Activated T-helper 2 cell treated with anti-CD3 and anti-CD28 coated beads, Interferon-gamma antibody, Interleukin-2, Interleukin-4, amounts not matched to agents 10 μg/mL and 5 μg/mL and 100 μg/mL, durations not matched to agents 14 hours and 24 hours and 36 hours (primary cell): ENCODE data around the gene RFX1. TPM values are rescaled to one million over a fixed set of nuclear protein-coding genes. Genes with fewer than 3 reads are reported as not detected.
"Not testable (repeated sequence)": the region's sequence is repeated elsewhere in the genome, so short reads cannot be mapped to it uniquely, and the experiment has no call there.

Source experiments
- DNase-seq: peaks from one replicate; pipeline ENCODE4 v3.0.0; 2021; ENCODE audit warnings: low spot score
- H3K27ac Mint-ChIP-seq: one replicate; pipeline ENCODE4 v1.8.0; 2021; ENCODE audit warnings: mixed read lengths
- H3K27me3 Mint-ChIP-seq: one replicate; pipeline ENCODE4 v1.8.0; 2021; ENCODE audit warnings: low read depth, mixed read lengths
- H3K36me3 Mint-ChIP-seq: one replicate; pipeline ENCODE4 v1.8.0; 2021; ENCODE audit warnings: low read depth, mixed read lengths
- H3K4me1 Mint-ChIP-seq: one replicate; pipeline ENCODE4 v1.8.0; 2021; ENCODE audit warnings: low read depth, mixed read lengths
- H3K4me3 Mint-ChIP-seq: one replicate; pipeline ENCODE4 v1.8.0; 2021; ENCODE audit warnings: low read depth, mild to moderate bottlenecking, moderate library complexity, mixed read lengths
- H3K9me3 Mint-ChIP-seq: one replicate; pipeline ENCODE4 v1.8.0; 2021; ENCODE audit warnings: mixed read lengths
- intact Hi-C: fragments of 100-400 bp; cut with micrococcal nuclease; formaldehyde crosslinking; loops from one replicate; pipeline ENCODE4 v1.15.1; 2023
- total RNA-seq: library from RNA; stranded (reverse); gene quantifications from 2 replicates; pipeline ENCODE4 v1.2.3, GENCODE V29; 2022

Gene RFX1
- total RNA-seq, 1 donor from 2014 or later: 15.7 TPM

DNA sequence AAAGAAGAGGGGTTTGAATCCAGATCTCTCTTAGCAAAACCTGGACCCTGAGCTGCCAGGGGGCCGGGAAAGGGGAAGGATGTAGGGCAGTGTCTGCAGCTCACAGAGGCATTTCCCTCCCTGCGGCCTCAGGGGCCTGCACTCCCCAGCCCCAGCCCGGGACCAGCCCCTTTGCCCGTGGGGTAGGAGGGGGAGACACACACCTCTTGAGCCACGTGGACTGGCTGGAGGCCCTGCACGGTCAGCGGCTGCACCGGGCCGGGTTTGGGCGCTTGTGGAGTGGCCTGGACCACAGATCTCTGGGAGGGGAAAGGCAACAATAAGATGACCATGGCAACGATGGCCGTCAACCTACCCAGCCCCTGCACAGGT is 26.9 kb downstream of the RFX1 start:
- H3K27ac Mint-ChIP-seq: no peak overlapping the region
- H3K36me3 Mint-ChIP-seq: peaks cover 7% of the 10 kb centered on the region
- H3K9me3 Mint-ChIP-seq: no peaks in the 10 kb centered on the region
- no peak overlapping the region for H3K4me3 Mint-ChIP-seq
- no peaks in the 10 kb centered on the region for H3K27me3 Mint-ChIP-seq
- intact Hi-C loops: no loop called here
- DNase-seq: no peak
- H3K4me1 Mint-ChIP-seq: peaks cover 6% of the 10 kb centered on the region

DNA sequence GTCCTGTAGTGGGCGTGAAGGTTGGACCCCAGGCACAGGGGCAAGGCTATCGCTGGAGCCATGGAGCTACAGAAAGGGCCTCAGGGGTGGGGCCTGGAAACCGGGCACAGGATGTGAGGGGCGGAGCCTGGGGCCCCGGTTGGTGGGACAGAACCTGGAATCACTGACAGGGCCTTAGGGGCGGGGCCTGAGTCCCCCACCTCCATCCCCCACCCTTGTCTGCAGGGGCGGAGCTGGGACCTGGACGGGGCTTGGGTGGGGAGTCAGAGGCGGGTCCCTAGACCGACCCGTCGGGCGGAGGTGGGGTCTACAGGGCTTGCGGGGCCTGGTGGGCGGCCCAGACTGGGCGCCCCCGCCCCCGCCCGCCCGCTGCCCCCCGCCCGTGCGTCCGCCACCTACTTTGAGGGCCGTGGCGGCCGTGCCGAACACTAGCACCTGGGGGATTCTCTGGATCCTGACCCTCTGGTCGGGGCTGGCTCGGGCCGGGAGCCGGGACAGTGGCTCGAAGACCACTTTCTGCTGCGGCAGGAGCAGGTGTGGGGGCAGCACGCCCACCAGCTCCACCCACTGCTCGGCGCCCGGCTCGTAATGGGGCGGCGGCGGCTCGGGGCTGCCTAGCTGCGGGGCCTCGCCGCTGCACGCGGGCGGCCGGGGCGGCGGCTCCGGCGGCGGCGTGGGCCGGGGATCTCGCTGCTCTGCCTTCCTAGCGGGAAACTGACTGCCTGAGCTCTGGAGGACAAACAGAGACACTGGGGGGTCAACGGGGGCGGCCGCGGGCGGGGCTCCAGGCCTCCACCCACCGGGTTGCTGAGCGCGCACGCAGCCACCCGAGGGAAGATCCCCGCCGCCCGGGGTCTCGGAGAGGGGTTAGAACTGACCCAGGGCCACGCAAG is 27.5 kb downstream of the RFX1 start:
- Mint-ChIP-seq H3K36me3 (peaks cover 11% of the 10 kb centered on the region), H3K9me3 (no peaks in the 10 kb centered on the region), H3K27me3 (no peaks in the 10 kb centered on the region), H3K4me1 (peaks cover 10% of the 10 kb centered on the region), H3K4me3 (no peak overlapping the region), H3K27ac (no peak overlapping the region)
- intact Hi-C loops: no loop called here
- DNase-seq: no peak

DNA sequence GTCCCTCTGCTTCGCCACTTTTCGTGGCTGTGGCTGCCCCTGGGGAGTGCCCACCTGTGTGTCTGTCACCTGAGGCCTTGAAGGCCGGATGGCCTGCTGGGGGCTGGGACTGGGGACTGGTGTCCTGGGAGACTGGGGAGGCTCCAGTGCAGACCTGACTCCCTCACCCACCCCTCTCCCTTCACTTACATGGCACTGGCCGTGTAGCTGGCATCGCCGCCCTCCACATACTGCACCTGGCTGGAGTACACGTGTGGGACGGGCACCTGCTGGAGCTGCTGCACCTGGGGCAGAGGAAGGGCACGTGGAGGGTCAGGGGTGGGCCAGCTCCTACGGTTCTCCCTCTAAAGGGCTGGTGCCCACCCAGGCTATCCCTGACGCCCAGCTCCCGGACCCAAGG is 28.3 kb downstream of the RFX1 start:
- no peak for DNase-seq
- no peaks in the 10 kb centered on the region for H3K9me3 Mint-ChIP-seq
- H3K36me3 Mint-ChIP-seq: peaks cover 11% of the 10 kb centered on the region
- H3K27ac Mint-ChIP-seq: no peak overlapping the region
- no peaks in the 10 kb centered on the region for H3K27me3 Mint-ChIP-seq
- peaks cover 10% of the 10 kb centered on the region for H3K4me1 Mint-ChIP-seq
- intact Hi-C loops: no loop called here
- no peak overlapping the region for H3K4me3 Mint-ChIP-seq

DNA sequence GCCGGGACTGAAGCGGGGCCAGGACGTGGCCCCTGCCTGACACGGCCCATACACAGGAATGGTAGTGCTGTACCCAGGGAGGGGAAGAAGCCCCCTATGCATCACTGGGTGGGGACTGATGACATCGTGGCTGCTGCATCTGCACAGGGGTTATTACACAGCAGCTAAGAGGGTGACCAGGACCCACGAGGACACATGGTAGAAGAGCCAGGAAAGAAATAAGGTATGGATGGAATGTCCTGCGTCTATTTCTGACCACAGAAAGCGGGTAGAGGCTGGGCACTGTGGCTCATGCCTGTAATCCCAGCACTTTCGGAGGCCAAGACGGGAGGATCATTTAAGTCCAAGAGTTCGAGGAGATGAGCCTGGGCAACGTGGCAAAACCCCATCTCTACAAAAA is 29.7 kb downstream of the RFX1 start:
- H3K9me3 Mint-ChIP-seq: no peaks in the 10 kb centered on the region

DNA sequence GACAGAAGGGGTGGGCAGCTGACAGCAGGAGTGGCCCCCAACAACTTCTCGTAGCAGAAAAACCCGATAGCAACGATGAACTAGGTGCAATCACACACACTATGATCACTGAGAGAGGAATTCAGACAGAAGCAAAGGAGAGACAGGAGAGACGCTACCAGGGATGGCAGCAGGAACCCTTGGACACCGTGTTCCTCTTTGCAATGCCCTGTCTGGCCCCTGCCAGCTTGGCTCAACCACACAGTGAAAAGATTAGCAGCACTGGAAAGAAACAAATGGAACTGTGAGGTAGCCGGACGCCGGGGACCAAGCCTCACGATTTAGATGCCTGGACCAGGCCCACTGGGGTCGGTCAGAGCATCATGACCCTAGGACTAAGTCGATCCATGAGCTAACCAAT is 30.2 kb downstream of the RFX1 start:
- H3K27ac Mint-ChIP-seq: no peak overlapping the region
- peaks cover 6% of the 10 kb centered on the region for H3K4me1 Mint-ChIP-seq
- H3K36me3 Mint-ChIP-seq: peaks cover 11% of the 10 kb centered on the region
- intact Hi-C loops: no loop called here
- no peak for DNase-seq
- H3K4me3 Mint-ChIP-seq: no peak overlapping the region
- H3K9me3 Mint-ChIP-seq: no peaks in the 10 kb centered on the region
- H3K27me3 Mint-ChIP-seq: no peaks in the 10 kb centered on the region

More for the DNA sequence above, 29.7 kb downstream of the RFX1 start:
- Mint-ChIP-seq H3K27me3 (no peaks in the 10 kb centered on the region), H3K4me1 (peaks cover 6% of the 10 kb centered on the region), H3K36me3 (peaks cover 11% of the 10 kb centered on the region), H3K4me3 (no peak overlapping the region), H3K27ac (no peak overlapping the region)
- intact Hi-C loops: no loop called here
- no peak for DNase-seq

DNA sequence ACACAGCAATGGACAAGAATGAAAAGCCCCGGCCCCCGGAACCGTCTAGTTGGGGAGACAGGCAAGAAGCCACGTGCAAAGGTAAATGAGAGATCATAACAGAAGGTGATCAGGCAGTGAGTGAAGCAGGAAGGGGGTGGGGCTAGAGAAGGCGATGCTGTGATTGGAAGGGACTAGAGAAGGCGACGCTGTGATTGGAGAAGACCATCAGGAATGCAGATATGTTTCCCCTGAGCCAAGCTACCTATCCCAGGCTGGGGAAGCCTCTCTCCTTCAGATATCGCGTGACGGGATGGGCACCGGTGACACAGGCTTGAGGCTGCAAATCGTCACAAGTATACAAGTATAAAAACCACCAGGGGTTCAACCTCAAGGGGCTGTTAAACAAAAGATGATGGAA is 32.0 kb downstream of the RFX1 start:
- intact Hi-C loops: no loop called here
- H3K4me3 Mint-ChIP-seq: no peak overlapping the region
- H3K27me3 Mint-ChIP-seq: no peaks in the 10 kb centered on the region
- H3K4me1 Mint-ChIP-seq: peaks cover 6% of the 10 kb centered on the region
- no peak overlapping the region for H3K27ac Mint-ChIP-seq
- no peak for DNase-seq
- H3K9me3 Mint-ChIP-seq: no peaks in the 10 kb centered on the region
- H3K36me3 Mint-ChIP-seq: peaks cover 12% of the 10 kb centered on the region

DNA sequence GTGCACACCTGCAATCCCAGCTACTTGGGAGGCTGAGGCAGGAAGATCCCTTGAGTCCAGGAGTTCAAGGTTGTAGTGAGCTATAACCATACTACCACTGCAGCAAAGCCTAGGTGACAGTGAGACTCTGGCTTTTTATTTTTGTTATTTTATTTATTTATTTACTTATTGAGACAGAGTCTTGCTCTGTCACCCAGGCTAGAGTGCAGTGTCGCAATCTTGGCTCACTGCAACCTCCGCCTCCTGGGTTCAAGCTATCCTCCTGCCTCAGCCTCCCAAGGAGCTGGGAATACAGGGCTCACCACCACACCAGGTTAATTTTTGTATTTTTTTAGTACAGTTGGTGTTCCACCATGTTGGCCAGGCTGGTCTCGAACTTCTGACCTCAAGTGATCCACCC is 32.6 kb downstream of the RFX1 start:
- H3K9me3 Mint-ChIP-seq, H3K4me3 Mint-ChIP-seq, DNase-seq, H3K4me1 Mint-ChIP-seq, H3K27ac Mint-ChIP-seq, intact Hi-C loops, H3K27me3 Mint-ChIP-seq: not testable (repeated sequence)
- H3K36me3 Mint-ChIP-seq: peaks cover 16% of the 10 kb centered on the region

DNA sequence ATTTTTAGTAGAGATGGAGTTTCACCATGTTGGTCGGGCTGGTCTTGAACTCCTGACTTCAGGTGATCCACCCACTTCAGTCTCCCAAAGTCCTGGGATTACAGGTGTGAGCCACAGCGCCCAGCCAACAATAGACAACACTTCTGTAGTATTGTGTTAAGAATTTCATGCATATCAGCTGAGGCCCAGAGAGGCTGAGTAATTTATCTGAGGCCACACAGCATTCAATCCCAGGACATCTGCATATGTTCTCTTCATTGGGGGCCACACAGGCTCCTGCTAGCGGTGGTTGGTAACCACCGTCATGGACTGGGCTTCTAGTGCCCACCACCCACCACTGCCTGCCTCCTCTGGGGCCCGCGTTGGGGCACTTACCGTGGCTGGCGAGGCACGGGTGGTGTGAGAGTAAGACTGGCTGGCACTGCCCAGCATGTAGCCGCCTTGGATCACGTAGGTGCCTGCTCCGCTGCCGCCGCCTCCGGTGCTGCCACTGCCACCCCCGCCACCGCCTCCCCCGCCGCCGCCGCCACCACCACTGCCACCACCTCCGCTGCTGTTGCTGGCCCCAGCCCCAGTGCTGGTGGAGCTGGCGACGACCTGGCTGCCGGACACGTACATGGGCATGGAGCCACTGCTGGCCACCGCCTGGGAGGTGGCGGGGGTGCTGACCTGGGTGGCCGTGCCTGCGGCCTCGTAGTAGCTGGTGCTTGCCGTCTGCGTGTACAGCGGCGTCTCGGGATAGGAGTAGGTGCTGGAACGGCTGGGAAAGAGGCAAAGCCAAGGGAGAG is 33.6 kb downstream of the RFX1 start:
- DNase-seq: no peak
- H3K9me3 Mint-ChIP-seq: no peaks in the 10 kb centered on the region
- intact Hi-C loops: no loop called here

DNA sequence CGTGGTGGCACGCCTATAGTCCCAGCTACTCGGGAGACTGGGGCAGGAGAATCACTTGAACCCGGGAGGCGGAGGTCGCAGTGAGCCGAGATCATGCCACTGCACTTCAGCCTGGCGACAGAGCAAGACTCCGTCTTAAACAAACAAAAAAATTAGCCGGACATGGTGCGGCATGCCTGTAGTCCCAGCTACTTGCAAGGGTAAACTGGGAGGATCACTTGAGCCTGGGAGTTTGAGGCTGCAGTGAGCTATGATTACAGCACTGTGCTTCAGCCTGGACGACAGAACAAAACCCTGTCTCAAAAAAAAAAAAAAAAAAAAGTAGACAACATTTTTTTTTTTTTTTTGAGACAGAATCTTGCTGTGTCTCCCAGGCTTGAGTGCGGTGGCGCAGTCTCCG is 34.3 kb downstream of the RFX1 start:
- intact Hi-C loops, H3K27ac Mint-ChIP-seq, H3K4me3 Mint-ChIP-seq, DNase-seq, H3K27me3 Mint-ChIP-seq, H3K9me3 Mint-ChIP-seq, H3K4me1 Mint-ChIP-seq: not testable (repeated sequence)
- H3K36me3 Mint-ChIP-seq: peaks cover 22% of the 10 kb centered on the region

More for the DNA sequence above, 33.6 kb downstream of the RFX1 start:
- Mint-ChIP-seq H3K27me3 (no peaks in the 10 kb centered on the region), H3K27ac (no peak overlapping the region), H3K36me3 (peaks cover 16% of the 10 kb centered on the region), H3K4me1 (peaks cover 6% of the 10 kb centered on the region), H3K4me3 (no peak overlapping the region)

DNA sequence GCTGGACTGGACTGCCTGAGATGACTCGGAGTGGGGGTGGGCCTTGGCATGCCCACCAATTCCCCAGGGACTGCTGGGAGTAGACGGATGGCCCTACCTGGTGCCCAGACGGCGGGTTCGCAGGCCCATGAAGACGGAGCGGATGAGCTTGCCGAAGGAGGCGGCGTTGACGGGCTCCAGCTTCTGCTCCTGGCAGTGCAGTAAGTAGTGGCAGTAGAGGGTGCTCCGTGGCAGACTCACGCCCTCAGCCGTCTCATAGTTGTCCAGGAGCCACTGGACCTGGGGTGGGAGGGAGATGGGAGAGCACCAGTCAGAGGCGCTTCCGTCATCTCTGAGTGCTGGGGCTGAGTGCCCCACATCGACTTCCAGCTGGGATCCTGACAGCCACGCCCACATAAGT is 36.2 kb downstream of the RFX1 start:
- DNase-seq: no peak
- H3K36me3 Mint-ChIP-seq: peaks cover 19% of the 10 kb centered on the region
- no peak overlapping the region for H3K27ac Mint-ChIP-seq
- peaks cover 6% of the 10 kb centered on the region for H3K4me1 Mint-ChIP-seq
- H3K27me3 Mint-ChIP-seq: no peaks in the 10 kb centered on the region
- no peak overlapping the region for H3K4me3 Mint-ChIP-seq
- no peaks in the 10 kb centered on the region for H3K9me3 Mint-ChIP-seq
- intact Hi-C loops: no loop called here

DNA sequence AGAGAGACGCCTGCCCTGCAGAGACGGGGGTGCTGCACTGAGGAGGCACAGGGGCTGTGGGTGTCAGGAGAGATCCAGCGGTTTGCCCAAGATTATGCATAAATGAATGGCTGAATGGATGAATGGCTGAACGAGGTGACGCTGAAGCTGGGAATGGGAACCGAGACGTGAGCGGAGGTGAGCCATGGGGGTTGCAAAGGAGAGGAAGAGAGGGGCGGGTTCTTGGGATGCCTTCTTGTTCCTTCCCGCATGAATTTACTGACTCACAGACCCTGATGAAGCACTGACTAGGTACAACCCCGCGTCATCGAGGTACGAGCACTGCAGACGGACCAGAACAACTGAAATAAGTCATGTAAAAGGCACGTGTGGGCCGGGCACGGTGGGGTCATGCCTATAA is 37.1 kb downstream of the RFX1 start:
- intact Hi-C loops: no loop called here
- Mint-ChIP-seq H3K36me3 (peaks cover 17% of the 10 kb centered on the region), H3K9me3 (no peaks in the 10 kb centered on the region), H3K27ac (no peak overlapping the region), H3K4me1 (peaks cover 2% of the 10 kb centered on the region), H3K27me3 (no peaks in the 10 kb centered on the region), H3K4me3 (no peak overlapping the region)
- no peak for DNase-seq

DNA sequence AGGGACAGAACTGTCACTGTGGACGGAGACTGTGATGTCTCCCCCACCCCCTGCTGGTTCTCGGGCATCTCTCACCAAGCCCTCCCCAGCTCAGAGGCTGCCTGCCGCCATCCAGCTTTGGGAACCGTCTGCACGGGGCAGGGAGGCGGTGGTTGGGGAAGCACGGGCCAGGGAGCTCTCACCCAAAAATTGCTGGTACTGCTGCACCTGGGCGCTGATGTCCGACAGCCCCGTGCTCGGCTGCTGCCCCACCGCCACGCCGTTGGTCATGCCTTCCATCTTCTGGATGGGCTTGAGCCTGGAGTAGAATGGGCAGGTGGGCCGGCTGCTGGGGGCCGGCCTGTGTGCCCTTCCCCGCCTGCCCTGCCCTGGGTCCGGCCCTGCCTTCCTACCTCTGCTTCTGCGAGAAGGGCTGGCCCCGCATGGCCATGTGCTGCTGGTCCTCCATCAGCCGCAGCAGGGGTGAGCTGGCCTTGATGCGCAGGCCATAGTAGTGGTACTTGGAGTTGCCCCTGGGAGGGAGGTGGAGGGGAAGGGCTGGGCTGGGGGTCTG is 37.7 kb downstream of the RFX1 start:
- no peak for DNase-seq
- Mint-ChIP-seq H3K4me3 (no peak overlapping the region), H3K36me3 (peaks cover 15% of the 10 kb centered on the region), H3K27me3 (no peaks in the 10 kb centered on the region), H3K27ac (no peak overlapping the region), H3K9me3 (no peaks in the 10 kb centered on the region), H3K4me1 (no peaks in the 10 kb centered on the region)
- intact Hi-C loops: no loop called here

DNA sequence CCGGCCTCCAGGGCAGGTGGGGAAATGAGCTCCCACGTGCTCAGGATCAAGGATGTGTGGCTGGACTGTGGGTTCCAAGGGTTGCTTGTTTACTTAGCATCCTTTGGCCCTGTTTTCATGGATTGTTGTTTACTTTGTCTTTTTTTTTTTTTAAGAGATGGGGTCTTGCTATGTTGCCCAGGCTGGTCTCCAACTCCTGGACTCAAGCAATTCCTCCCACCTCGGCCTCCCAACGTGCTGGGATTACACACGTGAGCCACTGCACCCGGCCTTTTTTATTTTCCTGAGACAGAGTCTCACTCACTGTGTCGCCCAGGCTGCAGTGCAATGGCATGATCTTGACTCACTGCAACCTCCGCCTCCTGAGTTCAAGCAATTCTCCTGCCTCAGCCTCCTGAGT is 38.9 kb downstream of the RFX1 start:
- DNase-seq, H3K4me1 Mint-ChIP-seq, H3K27ac Mint-ChIP-seq, H3K9me3 Mint-ChIP-seq, H3K27me3 Mint-ChIP-seq, H3K4me3 Mint-ChIP-seq, intact Hi-C loops: not testable (repeated sequence)
- H3K36me3 Mint-ChIP-seq: peaks cover 15% of the 10 kb centered on the region
